ENCODE measurements around the gene COL1A1.

Gene COL1A1

GRCh38 chr17:50199803-50200456, 1.5 kb downstream of the COL1A1 start:
- peak in 1 of 2 experiments; percentile 90 for DNase-seq (ENCODE audit: low read depth in 2 of 2)

DNA sequence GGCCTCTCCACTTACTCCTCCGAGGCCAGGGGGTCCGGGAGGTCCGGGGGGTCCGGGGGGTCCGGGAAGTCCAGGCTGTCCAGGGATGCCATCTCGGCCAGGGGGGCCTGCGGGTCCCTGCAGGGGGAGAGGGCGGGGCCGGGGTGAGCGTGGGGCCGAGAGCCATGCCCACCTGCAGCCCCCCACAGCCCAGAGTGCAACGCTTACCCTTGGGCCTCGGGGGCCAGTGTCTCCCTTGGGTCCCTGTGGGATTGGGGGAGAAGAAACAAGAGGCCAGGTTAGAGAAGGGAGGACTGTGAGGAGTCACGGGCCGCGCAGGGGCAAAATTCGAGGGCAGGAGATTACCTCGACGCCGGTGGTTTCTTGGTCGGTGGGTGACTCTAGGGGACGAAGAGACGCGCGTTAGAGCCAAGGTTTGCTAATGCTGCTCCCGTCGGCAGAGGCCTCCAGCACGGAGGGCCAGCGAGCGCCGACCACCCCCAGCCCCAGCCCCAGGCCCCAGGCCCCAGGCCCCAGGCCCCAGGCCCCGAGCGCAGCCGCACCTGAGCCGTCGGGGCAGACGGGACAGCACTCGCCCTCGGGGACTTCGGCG, 2.1 kb downstream of the COL1A1 start:
- no peak for DNase-seq (ENCODE audit: low read depth in 2 of 2)

DNA sequence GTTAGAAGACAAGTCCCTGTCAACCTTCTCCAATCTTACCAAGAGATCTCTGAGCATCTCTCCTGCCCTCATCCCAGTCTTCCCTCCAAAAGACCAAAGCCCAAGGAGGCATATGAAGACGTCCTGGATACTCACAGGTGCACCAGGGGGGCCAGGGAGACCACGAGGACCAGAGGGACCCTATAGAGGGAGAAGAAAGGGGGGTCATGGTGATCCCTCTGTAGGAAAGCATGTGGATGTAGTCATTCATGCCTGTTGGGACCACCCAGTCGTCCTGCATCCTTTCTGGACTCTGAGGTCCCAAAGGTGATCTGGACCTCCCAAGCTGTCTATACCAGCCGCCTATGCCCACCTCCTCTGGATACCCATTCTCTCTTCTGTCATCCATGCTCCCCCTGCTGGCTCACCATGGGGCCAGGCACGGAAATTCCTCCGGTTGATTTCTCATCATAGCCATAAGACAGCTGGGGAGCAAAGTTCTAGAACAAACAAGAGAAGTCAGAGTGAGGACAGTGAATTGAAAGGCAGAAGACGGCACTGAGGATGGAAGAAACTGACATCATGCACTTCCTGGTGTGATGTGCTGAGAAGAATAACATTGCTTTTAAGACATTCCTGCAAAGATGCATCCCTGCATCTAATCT, 3.3 kb downstream of the COL1A1 start:
- DNase-seq (ENCODE audit: low read depth in 2 of 2), result no peak

DNA sequence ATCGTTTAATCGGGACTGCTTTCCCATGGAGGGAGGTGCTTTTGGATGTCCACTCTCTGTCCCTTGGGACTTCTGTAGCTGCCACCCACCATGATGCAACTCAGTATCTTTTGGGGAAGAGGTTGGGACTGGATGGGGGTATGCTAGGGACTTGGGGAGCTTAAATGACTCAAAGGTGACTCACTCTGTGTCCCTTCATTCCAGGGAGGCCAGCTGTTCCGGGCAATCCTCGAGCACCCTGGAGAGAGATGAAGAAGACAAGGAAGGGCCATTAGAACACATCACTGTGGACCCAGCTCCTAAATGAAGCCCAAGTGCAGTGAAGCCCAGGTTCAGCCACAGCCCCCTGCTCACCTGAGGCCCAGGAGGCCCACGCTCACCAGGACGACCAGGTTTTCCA, 4.6 kb downstream of the COL1A1 start:
- no peak for DNase-seq (ENCODE audit: low read depth in 2 of 2)

DNA sequence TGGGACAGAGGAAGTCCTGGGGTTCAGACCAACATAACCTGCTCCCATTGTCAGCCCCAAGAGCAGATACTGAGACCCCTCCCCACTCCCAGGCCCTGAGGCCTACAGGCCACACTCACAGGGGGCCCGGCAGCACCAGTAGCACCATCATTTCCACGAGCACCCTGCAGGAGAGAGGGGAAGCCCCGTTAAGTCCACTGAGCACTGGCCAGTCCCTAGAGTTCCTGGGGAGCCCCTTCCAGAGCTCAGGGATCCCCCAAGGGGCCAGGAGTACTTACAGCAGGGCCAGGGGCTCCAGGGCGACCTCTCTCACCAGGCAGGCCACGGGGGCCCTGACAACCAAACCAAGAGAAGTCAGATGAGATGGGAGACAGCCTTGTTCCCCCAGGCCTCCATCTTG, 5.4 kb downstream of the COL1A1 start:
- DNase-seq (ENCODE audit: low read depth in 2 of 2), result no peak

- no peak for DNase-seq (ENCODE audit: low read depth in 2 of 2)
Observed at GRCh38 chr17:50194934-50195865, 6.2 kb downstream of the COL1A1 start.

- no peak for DNase-seq (ENCODE audit: low read depth in 2 of 2)
Observed at GRCh38 chr17:50194140-50194933, 7.1 kb downstream of the COL1A1 start.

DNA sequence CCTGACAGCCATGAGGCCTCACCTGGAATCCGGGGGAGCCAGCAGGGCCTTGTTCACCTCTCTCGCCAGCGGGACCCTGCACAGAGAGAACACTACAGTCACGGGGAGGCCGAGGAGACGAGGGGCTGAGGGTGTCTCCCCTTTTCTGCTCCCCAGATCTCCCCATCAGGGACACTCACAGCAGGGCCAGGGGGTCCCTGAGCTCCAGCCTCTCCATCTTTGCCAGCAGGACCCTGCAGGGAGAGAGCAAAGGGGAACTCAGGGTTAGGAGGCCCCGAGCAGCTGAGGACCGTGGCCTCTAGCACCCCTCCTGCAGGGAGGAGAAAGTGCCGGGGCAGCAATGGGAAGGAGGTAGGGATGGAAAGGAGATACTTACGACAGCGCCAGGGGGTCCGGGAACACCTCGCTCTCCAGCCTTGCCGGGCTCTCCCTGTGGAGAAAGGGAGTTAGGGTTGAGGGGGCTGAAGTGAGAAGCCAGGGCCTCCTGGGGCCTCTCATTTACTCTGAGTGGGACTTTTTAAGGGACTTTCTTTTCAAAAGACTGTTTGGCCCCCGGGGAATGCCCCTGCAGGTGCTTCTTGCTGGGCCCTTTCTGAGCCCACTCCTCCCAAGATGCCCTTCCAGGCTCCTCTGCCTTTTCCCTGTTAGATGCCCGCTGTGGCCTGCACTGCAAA, 8.7 kb downstream of the COL1A1 start:
- no peak for DNase-seq (ENCODE audit: low read depth in 2 of 2)

GRCh38 chr17:50192144-50192617, 9.2 kb downstream of the COL1A1 start:
- no peak for DNase-seq (ENCODE audit: low read depth in 2 of 2)

DNA sequence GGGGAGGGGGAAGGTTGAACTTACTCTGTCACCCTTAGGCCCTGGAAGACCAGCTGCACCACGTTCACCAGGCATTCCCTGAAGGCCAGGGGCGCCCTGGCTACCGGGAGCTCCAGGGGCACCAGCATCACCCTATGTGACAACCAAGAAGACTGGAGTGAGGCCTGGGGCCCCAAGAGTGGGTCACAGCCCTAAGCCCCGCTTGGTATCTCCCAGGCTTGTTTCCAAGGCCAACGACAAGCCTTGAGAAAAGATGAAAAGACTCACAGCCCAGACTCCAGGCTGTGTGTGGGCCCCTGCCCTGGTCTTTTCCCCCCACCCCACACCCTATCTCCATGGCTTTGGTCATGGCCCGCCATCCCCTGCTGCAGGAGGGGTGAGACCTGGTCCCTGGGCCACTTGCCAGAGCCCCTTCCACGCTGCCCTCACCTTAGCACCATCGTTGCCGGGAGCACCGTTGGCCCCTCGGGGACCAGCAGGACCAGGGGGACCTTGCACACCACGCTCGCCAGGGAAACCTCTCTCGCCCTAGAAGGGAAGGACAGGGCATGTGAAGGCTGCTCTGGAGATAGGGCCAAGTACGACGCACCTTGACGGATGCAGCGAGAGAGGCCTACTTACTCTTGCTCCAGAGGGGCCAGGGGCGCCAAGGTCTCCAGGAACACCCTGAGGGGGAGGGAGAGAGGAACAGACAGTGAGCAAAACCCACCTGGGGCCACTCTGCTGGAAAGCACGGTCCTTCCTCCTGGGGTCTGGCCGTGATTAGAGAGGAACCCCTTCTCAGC, 9.9 kb downstream of the COL1A1 start:
- DNase-seq (ENCODE audit: low read depth in 2 of 2), result no peak

- no peak for DNase-seq (ENCODE audit: low read depth in 2 of 2)
Observed at GRCh38 chr17:50190603-50191358, 10.7 kb downstream of the COL1A1 start.

GRCh38 chr17:50190293-50190602, 11.2 kb downstream of the COL1A1 start:
- DNase-seq (ENCODE audit: low read depth in 2 of 2), result no peak

DNA sequence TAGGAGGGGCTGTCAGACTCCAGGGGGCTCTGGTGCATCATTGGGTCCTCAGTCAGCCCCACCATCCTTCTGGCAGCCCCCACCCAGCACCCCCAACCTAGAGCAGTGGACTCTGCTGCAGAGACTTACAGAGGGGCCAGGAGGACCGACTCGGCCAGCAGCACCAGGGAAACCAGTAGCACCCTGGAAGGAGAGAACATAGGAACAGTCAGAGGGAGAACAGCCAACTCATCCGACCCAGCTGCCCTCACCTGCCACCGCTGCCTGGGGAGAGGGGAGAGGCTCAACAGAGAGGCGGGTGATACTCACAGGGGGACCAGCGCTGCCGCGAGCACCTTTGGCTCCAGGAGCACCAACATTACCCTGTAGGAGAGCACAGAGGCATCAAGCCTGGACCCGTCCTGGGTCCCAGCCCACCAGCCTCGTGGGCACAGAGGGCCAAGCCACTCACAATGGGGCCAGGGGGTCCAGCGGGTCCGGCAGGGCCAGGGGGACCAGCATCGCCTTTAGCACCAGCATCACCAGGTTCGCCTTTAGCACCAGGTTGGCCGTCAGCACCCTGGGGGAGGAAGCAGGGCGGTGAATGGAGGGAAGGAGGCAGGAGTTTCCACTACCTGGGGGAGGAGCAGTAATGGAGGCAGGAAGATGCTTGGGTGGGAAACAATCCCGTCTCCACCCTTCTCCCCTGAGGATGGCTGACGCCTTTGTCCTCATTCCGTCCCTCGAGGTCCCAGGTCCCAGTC, 11.7 kb downstream of the COL1A1 start:
- no peak for DNase-seq (ENCODE audit: low read depth in 2 of 2)

DNA sequence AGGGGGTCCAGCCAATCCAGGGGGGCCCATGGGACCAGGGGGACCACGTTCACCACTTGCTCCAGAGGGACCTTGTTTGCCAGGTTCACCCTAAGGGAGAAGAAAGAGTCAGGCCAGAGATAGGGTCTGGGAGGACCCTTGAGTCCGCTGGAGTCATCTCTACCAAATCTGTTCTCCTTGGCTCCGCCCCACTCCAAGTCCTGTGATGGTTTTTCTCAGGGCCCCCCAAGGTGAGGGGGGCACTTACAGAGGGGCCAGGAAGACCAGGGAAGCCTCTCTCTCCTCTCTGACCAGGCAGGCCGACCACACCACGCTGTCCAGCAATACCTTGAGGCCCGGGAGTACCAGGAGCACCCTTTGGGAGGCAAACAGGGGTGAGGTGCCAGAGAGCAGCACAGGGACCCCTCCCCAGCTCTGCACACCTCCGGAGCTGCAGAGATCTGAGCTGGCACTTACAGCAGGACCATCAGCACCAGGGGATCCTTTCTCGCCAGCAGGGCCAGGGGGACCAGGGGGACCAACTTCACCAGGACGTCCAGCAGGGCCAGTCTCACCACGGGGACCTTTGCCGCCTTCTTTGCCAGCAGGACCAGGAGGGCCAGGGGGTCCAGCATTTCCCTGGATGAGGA, 12.4 kb downstream of the COL1A1 start:
- DNase-seq (ENCODE audit: low read depth in 2 of 2), result no peak

DNA sequence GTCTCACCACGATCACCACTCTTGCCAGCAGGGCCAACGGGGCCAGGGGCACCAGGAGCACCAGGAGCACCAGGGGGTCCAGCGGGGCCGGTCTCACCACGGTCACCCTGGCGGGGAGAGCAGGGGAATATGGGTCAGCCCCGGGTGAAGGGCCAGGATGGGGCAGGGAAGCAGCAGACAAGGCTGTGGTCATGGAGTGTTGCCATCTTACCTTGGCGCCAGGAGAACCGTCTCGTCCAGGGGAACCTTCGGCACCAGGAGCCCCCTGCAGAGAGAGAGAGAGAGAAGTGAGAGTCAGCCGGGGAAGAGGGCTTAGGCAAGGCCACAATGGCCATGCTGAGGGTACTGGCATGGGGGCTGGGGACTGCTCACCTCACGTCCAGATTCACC, 12.9 kb downstream of the COL1A1 start:
- no peak for DNase-seq (ENCODE audit: low read depth in 2 of 2)

DNA sequence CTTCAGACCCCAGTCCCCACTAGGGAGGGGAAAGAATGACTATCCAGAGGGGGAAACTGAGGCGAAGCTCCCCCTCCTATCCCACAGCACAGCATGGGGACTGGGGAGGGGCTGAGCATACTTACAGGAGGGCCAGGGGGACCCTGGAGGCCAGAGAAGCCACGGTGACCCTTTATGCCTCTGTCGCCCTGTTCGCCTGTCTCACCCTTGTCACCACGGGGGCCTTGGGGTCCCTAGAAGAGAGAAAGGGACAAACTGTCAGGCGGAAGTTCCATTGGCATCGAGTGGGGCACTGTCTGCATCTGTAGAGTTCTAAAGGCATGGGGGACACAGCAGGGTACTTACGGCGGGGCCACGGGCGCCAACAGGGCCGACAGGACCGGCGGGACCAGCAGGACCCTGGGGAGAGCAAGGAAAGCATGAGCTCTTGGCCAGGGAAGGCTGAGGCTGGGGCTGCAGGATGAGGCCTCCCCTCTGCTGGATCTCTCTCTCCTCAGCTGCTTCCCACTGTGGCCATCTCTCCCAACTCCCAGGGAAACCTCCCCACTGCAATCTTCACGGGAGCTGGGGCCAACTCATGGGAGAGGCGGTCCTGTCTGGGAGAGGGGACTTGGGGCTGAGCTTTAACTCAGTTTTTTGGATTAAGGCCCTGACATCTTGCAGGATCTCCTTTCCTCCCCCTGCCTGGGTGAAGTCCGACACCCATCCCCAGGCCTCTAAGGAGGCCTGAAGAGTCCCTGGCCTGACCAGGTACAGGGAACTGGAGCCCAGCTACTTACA, 13.5 kb downstream of the COL1A1 start:
- DNase-seq (ENCODE audit: low read depth in 2 of 2), result peak in 1 of 2 experiments; percentile 62

DNA sequence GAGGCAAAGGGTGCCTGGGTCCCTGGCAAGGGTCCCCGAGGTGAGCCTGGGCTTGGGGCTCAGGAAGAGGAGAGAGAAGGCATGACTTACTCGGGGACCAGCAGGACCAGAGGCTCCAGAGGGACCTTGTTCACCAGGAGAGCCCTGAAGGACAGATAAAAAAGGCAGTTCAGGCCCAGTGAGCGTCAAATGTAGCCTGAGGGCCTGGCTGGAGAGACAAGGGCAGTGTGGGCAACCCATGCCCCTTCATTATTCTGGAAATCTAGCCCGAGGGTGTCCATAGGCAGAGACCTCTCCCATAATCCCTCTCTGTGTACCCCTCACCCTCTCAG, 14.1 kb downstream of the COL1A1 start:
- DNase-seq (ENCODE audit: low read depth in 2 of 2), result no peak

All from fibroblast of skin of left quadriceps (primary cell).